ENCODE measurements around the gene ADCY7.

The ADCY7 gene

GRCh38 chr16:50315346-50315997 is 49.1 kb downstream of the ADCY7 start:
- no peak for DNase-seq

DNA sequence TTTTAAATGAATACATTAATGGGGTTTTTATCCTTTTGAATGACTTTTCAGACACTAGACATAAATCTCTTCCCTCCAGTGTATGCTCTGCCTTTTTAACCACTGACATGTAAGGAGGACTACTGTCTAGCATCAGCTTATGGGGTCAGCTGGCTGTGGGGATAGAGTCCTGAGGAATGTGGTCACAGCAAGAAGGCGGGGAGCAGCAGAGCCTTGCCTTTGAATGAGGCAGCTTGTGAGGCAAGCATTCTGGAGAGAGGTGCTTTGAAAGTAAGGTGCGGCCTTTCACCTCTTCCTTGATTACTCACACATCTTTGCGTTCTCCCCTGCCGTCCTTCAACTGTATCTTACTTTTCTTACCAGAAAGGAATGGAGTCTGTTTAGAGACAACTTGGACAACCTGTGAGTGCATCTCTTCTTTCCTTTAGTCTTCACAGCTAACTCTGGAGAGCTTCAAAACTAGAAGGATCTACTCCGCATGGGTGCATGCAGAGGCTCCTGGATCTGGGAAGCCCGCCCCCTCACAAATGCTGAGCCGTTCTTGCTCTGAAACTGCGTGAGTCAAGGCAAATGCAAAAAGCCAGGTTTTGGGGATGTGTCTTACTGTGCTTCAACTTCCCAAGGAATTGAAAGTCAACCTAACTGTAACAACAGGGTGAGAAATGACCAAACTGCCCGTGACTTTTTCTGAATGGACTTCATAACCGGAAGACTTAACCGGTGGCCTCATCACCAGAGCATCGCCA is 49.9 kb downstream of the ADCY7 start:
- no peak for DNase-seq

DNA sequence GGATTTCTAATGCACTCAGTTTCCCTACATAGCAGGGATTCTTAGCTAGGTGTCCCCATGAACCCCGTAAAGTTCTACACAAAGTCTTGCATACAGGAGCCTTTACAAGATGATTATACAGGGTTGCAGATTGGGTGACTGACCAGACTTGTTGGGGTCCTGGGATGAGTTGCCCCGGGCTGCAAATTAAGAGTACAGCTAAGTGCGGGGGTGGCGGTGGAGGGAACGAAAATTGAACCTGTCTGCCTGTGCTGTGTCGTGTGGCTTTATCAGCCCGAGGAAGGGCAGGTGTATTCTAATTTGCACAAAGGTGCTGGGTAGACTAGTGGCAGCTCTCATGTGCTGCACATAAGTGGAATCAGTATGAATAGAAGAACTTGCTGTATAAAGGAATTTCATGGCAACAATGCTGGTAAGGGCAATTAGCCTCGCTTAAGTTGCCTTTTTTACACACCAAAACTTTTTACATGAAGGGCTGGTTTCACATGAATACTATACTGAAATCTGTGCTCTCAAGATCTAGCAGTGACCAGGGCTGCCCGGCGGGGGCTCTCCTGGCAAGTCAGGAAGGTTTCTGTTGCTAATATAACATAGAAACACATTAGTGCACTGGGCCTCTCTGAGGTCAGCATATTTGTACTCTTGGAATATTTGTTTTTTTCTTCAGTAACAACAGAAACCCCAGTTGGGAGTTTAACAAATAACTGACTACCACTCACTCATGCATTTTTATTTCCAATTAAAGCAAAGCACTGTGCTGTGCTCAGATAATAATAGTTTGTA is 50.7 kb downstream of the ADCY7 start:
- DNase-seq, result no peak

GRCh38 chr16:50318796-50319578 is 52.6 kb downstream of the ADCY7 start:
- no peak for DNase-seq

GRCh38 chr16:50320310-50320709 is 54.0 kb downstream of the ADCY7 start:
- DNase-seq, result no peak

DNA sequence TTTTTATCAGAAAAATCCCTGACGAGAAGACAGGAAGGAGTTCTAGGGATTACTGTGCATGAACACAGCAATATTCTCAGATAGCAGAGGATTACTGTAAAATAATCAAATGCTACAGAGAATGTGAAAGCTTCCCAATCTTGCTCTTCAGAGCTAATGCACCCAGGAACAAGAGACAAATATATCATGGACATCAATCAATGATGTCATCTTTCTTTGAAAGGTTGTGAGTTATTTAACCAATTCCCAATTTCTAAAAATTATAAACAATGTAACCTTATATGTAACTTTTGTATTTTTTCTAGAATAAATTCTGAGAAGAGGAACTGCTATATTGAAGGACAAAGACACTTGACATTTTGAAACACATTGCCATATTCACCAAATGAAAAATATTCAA is 56.0 kb downstream of the ADCY7 start:
- DNase-seq, result no peak

- no peak for DNase-seq
Observed at GRCh38 chr16:50323335-50324011, 57.1 kb downstream of the ADCY7 start.

- DNase-seq, result no peak
Observed at GRCh38 chr16:50324345-50324744, 58.0 kb downstream of the ADCY7 start.

GRCh38 chr16:50326264-50326663 is 59.9 kb downstream of the ADCY7 start:
- no peak for DNase-seq

GRCh38 chr16:50326835-50327465 is 60.6 kb downstream of the ADCY7 start:
- no peak for DNase-seq

DNA sequence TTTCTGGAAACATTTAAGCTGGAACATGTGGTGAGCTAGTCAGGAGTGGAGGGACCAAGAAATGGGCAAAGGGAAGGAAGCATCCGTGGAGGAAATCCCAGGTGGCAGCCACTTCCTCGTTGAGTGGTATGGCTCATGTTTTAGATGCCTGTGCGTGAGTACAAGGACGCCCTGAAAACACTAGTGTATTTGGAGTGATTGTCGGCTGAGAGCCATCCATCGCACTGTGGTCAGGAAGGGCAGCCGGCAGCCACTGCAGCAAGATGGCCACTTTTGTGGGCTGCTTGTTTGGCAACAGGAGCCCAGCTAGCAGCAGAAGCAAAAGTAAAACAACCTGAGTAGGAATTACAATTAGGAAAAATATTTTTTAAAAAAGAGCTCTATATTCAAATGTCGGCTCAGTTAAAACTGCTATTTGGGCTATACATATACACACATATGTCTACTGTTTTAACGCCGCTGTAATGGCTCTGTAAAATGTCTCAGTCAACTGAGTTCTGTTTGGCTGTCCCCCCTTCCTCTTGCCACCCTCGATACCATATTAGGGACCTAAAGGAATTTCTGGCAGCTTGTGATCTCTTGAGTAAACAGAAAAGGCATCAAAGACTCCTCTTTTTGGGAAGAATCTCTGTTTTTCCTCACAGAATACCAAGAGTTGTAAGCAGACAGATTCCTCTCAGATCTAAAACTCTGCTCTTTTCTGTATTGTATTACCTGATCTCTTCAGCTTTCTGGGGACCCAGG is 63.3 kb downstream of the ADCY7 start:
- no peak for DNase-seq

- DNase-seq, result no peak
Observed at GRCh38 chr16:50331570-50331969, 65.2 kb downstream of the ADCY7 start.

DNA sequence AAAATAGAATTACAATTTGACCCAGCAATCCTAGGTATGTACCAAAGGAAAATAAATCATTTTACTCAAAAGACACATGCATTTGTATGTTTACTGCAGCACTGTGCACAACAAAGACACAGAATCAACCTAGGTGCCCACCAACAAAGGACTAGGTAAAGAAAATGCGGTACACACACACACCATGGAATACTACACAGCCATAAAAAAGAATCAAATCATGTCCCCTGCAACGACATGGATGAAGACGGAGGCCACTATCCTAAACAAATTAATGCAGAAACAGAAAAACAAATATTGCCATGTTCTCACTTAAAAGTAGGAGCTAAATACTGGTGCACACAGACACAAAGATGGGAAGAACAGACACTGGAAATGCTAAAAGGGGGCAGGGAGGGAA is 66.2 kb downstream of the ADCY7 start:
- no peak for DNase-seq

DNA sequence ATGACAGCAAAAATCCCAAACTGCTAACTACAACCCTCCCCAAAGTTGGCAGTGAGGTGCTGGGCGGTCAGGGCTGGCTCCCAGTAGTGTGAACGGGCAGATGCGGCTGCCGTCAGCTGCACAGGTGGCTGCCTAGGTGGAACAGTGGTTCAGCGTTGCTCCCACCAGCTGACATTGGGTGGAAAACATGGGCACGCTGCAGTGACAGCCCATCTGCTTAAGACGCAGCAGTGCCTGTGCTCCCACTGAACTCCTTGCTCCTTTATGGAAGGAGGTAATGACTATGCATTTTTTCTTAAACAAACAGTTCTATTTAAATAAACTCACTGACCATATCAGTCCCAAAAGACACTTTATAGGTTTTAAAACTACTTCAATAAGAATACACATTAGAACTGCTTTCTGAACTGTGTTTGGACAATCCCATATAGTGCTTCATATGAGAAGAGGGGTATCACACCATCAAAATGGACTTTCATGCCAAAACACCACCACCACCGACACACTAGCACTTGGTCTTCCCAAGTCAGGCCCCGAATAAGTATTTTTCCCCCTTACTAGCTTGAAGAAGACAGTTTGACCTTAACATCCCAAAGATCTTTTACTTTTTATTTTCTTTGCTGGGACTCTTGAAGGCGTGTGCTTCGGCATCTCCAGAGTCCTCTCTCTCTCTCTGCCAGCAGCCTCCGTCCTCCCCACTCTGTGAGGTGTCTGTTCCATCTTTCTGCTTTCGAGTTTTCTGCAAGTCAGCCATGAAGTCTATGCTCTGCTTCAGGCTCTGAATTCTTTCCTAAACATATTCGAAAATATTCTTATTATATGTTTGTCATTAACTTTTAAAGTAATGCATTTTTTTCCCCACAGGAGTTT is 68.0 kb downstream of the ADCY7 start:
- no peak for DNase-seq

DNA sequence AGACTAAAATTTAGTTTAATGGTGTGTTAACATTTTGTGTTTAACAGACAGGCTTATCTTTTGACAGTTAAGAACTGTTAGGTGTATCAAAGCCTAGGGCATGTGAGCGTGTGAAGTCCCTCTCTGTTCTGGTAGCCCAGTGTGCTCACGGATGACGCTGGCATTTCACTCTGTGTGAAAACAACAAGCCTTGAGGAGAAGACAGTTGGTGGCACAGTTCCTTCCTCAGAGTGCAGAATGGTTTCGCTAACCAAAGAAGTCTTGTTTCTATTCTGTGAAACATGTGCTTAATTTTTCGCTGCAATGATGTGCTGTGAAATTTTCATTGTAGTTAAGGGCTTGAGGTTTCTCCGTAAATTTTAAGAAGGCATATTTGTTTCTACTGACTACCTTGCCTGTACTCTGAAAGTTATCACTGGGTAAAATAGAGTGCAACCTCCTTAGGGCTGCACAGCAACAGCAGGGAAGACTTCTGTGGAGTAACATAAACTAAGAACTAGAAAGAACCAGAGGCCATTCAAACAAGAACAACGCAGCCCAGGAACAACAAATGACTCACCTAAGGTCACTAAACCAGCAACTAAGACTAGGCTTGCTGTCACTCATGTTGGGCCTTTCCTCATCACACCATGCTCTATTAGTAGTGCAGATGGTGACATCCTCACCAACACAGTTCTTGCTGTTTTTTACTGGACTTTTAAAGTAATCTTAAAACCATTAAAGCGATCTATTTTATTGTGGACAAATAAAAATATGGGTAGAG is 69.0 kb downstream of the ADCY7 start:
- no peak for DNase-seq

GRCh38 chr16:50336884-50337283 is 70.5 kb downstream of the ADCY7 start:
- DNase-seq, result no peak

- DNase-seq, result no peak
Observed at GRCh38 chr16:50338371-50339231, 72.2 kb downstream of the ADCY7 start.

GRCh38 chr16:50340578-50340977 is 74.2 kb downstream of the ADCY7 start:
- DNase-seq, result no peak

All from cerebellar nuclear complex (tissue), 1 donor.